Endothelial cell of umbilical vein (primary cell): ENCODE data around the gene MAN1A1. TPM values are rescaled to one million over a fixed set of nuclear protein-coding genes. Genes with fewer than 3 reads are reported as not detected.

Source experiments
- BruUV-seq: library from RNA; stranded (reverse); fragments of 400-500 nt; replicated peaks from 2 replicates; lab custom pipeline; 2021; lab: Mats Ljungman, UMichigan
- CTCF ChIA-PET: fragments of 300-600, 350-600 bp; sonication (Branson Sonifier 250); formaldehyde crosslinking; loops from one replicate; lab custom pipeline; 2021; ENCODE audit warnings: antibody characterized with exemption, inconsistent platforms; lab: Charles Lee
- POLR2A ChIA-PET: fragments of 300-600, 350-600 bp; sonication (Branson Sonifier 250); formaldehyde crosslinking; loops from one replicate; lab custom pipeline; 2021; ENCODE audit warnings: antibody characterized with exemption, inconsistent platforms; lab: Charles Lee
- DNase-seq: peaks from one replicate; pipeline ENCODE4 v3.0.0-alpha.2; 2011; ENCODE audit warnings: low read depth, low spot score
- FAIRE-seq: peaks from 2 replicates; lab custom pipeline; 2011; peaks lifted over from hg19 to GRCh38; lab: Jason Lieb, UNC
- H2AFZ ChIP-seq: 2 replicates; pipeline ENCODE4 v1.6.0; 2012; ENCODE audit warnings: low read depth, low read length, control low read depth, inconsistent platforms
- H3K27ac ChIP-seq: 2 replicates; pipeline ENCODE4 v1.5.1; 2011; ENCODE audit warnings: low read depth, mild to moderate bottlenecking, control low read depth, low read length, moderate library complexity; ENCODE audit not compliant: insufficient read depth
- H3K27me3 ChIP-seq, 2 experiments: 2 replicates each; pipeline versions ENCODE4 v1.6.0 to v1.6.1; 2011; ENCODE audit warnings: low read length in 2 of 2, mixed read lengths in 1 of 2; ENCODE audit not compliant: control insufficient read depth in 2 of 2, insufficient read depth in 2 of 2
- H3K36me3 ChIP-seq, 2 experiments: 2 replicates in 1 of 2; 3 replicates in 1 of 2; pipeline ENCODE4 v1.5.1; 2011; ENCODE audit warnings: low read length in 2 of 2, mild to moderate bottlenecking in 1 of 2, moderate library complexity in 1 of 2; ENCODE audit not compliant: control insufficient read depth in 2 of 2, insufficient read depth in 2 of 2; ENCODE audit errors: extremely low read depth in 1 of 2
- H3K4me1 ChIP-seq: 3 replicates; pipeline ENCODE4 v1.5.1; 2011; ENCODE audit warnings: mild to moderate bottlenecking, low read length; ENCODE audit not compliant: control insufficient read depth, insufficient read depth; ENCODE audit errors: extremely low read depth
- H3K4me2 ChIP-seq: 2 replicates; pipeline ENCODE4 v1.6.1; 2011; ENCODE audit warnings: low read length, control low read depth, mixed read lengths; ENCODE audit not compliant: insufficient read depth
- H3K4me3 ChIP-seq, 3 experiments: fragments of 200-600 bp in 1 of 3; sonication (generic), shearing (Covaris generic) in 1 of 3; replicated peaks in 1 of 3; 2 replicates each; pipeline ENCODE4 v1.5.1; 2011 to 2016; ENCODE audit warnings: control low read depth in 3 of 3, low read length in 3 of 3, mild to moderate bottlenecking in 2 of 3, inconsistent platforms in 1 of 3, low read depth in 1 of 3, moderate library complexity in 1 of 3; ENCODE audit not compliant: insufficient read depth in 1 of 3
- H3K79me2 ChIP-seq: 2 replicates; pipeline ENCODE4 v1.6.0; 2012; ENCODE audit warnings: low read length, inconsistent platforms; ENCODE audit not compliant: control insufficient read depth, insufficient read depth
- H3K9ac ChIP-seq: replicated peaks from 2 replicates; pipeline ENCODE3; 2011; ENCODE audit warnings: low read length, control low read depth; ENCODE audit not compliant: insufficient read depth; ENCODE audit errors: extremely low read depth
- H3K9me1 ChIP-seq: replicated peaks from 3 replicates; pipeline ENCODE4 v1.6.0; 2011; ENCODE audit warnings: mild to moderate bottlenecking, low read length; ENCODE audit not compliant: control insufficient read depth, insufficient read depth; ENCODE audit errors: extremely low read depth
- H3K9me3 ChIP-seq: replicated peaks from 2 replicates; pipeline ENCODE4 v1.5.1; 2012; ENCODE audit warnings: low read length, inconsistent platforms; ENCODE audit not compliant: control insufficient read depth, insufficient read depth
- H4K20me1 ChIP-seq: replicated peaks from 2 replicates; pipeline ENCODE3; 2011; ENCODE audit warnings: mild to moderate bottlenecking, low read length; ENCODE audit not compliant: control insufficient read depth, insufficient read depth; ENCODE audit errors: extremely low read depth
- CTCF ChIP-seq, 2 donors: IDR thresholded peaks; 1 replicate in 1 of 2; 2 replicates in 1 of 2; pipeline ENCODE4 v1.5.1; 2011; ENCODE audit warnings: low read length in 2 of 2, mild to moderate bottlenecking in 2 of 2, moderate library complexity in 2 of 2, control low read depth in 1 of 2, inconsistent platforms in 1 of 2, low read depth in 1 of 2; ENCODE audit not compliant: insufficient read depth in 1 of 2; ENCODE audit errors: extremely low read depth in 1 of 2
- FOS ChIP-seq: IDR thresholded peaks from 2 replicates; pipeline ENCODE4 v1.6.1; 2011; ENCODE audit warnings: mild to moderate bottlenecking, low read length, moderate library complexity, borderline replicate concordance; ENCODE audit not compliant: insufficient read depth
- GATA2 ChIP-seq: IDR thresholded peaks from 2 replicates; pipeline ENCODE4 v1.7.0; 2011; ENCODE audit warnings: low read depth, mild to moderate bottlenecking, moderate library complexity, mixed read lengths, low read length; ENCODE audit not compliant: insufficient read length, insufficient read depth
- JUN ChIP-seq: IDR thresholded peaks from 2 replicates; pipeline ENCODE4 v1.6.1; 2011; ENCODE audit warnings: borderline replicate concordance, low read depth; ENCODE audit not compliant: insufficient read length, insufficient read depth
- MYC ChIP-seq: IDR thresholded peaks from one replicate; pipeline ENCODE4 v1.6.1; 2011; ENCODE audit warnings: mild to moderate bottlenecking, low read depth, low read length
- POLR2A ChIP-seq: IDR thresholded peaks from 2 replicates; pipeline ENCODE4 v1.6.1; 2012; ENCODE audit warnings: low read depth, mild to moderate bottlenecking, control low read depth, low read length
- POLR2AphosphoS5 ChIP-seq: IDR thresholded peaks from 2 replicates; pipeline ENCODE4 v1.6.1; 2012; ENCODE audit warnings: low read depth, mild to moderate bottlenecking, control low read depth, low read length, moderate library complexity; ENCODE audit not compliant: insufficient read depth
- dilution Hi-C: fragments of 300-500 bp; cut with MboI; formaldehyde crosslinking; loops from one replicate; pipeline ENCODE4 v1.15.0; 2019; ENCODE audit warnings: low sequenced_read_pairs; ENCODE audit not compliant: extremely low pct_ligation_motif_present
- intact Hi-C: fragments of 100-400 bp; cut with micrococcal nuclease; formaldehyde crosslinking; loops from one replicate; pipeline ENCODE4 v1.10.0; 2022
- polyA plus RNA-seq, 4 experiments: library from polyadenylated mRNA; depleted of rRNA in 3 of 4; stranded (reverse) in 3 of 4; unstranded in 1 of 4; fragments of >200 nt; gene quantifications; 2 replicates each; pipeline versions ENCODE4 v1.2.1 to v1.2.3, GENCODE V29; 2011 to 2012; ENCODE audit warnings: missing spikeins in 1 of 4
- total RNA-seq: library from RNA; stranded (reverse); gene quantifications from 2 replicates; pipeline ENCODE4 v1.2.3, GENCODE V29; 2021

Gene MAN1A1
- total and polyA plus RNA-seq, 2 donors (not counting 3 experiments of a cell fraction or from before 2014, with no cell fraction given): 3.3 to 12.9 TPM

GRCh38 chr6:119256392-119256791 lies 93.2 kb downstream of the MAN1A1 start:
- no peaks in the 10 kb centered on the region for H3K9me1 ChIP-seq
- H3K79me2 ChIP-seq: no peaks in the 10 kb centered on the region
- no peak overlapping the region for H2AFZ ChIP-seq
- no peaks in the 10 kb centered on the region for H4K20me1 ChIP-seq
- H3K4me2 ChIP-seq: no peak overlapping the region
- dilution Hi-C loops: no loop called here
- H3K4me3 ChIP-seq: no peak overlapping the region
- ChIA-PET POLR2A (interaction anchor here (0.7 kb wide), 1 partner anchor 336 kb away, joined by 4 read pairs; no protein-coding TSS in a partner anchor), CTCF (no interaction called here)
- H3K36me3 ChIP-seq: no peaks in the 10 kb centered on the region
- H3K4me1 ChIP-seq: no peaks in the 10 kb centered on the region
- H3K27me3 ChIP-seq: no peaks in the 10 kb centered on the region
- BruUV-seq: no TSS peak
- no peak overlapping the region for H3K9ac ChIP-seq
- FAIRE-seq (no peak), DNase-seq (no peak)
- H3K27ac ChIP-seq: no peak overlapping the region
- TF ChIP-seq POLR2AphosphoS5 (no peak), MYC (no peak), JUN (no peak), CTCF (IDR thresholded peaks at IDR 0.05; ENCODE audit: extremely low read depth in 1 of 2, insufficient read depth in 1 of 2, low read depth in 1 of 2, low read length in 2 of 2) (no peak), FOS (no peak), POLR2A (no peak), GATA2 (no peak)
- intact Hi-C loops: no loop called here
- no peaks in the 10 kb centered on the region for H3K9me3 ChIP-seq
